K562 (cell line): ENCODE measurements around the gene KCND1. TPM values are rescaled to one million over a fixed set of nuclear protein-coding genes. Genes with fewer than 3 reads are reported as not detected.

ENCODE experiments used
- ATAC-seq: fragments of 200-7000 bp; cut with Tn5 transposase; 3 replicates; pipeline ENCODE4 v1.9.1; 2020; ENCODE audit warnings: moderate library complexity
- BruUV-seq: library from RNA; stranded (reverse); fragments of 400-500 nt; replicated peaks from 2 replicates; lab custom pipeline; 2021; lab: Mats Ljungman, UMichigan
- CTCF ChIA-PET: fragments of 300-600 bp; formaldehyde crosslinking; extraction: SDS; loops from one replicate; lab custom pipeline; 2021; ENCODE audit warnings: low intra/inter-chr PET ratio; lab: Yijun Ruan, JAX
- POLR2A ChIA-PET: fragments of 300-600, 350-650 bp; sonication (Branson Sonifier 250); formaldehyde crosslinking; extraction: SDS; loops from one replicate; lab custom pipeline; 2021; ENCODE audit warnings: antibody characterized with exemption, inconsistent platforms; lab: Yijun Ruan, JAX
- DNase-seq, 4 experiments: peaks; one replicate each; pipeline versions ENCODE4 v3.0.0 to v3.0.0-alpha.2; 2011 to 2018; ENCODE audit warnings: low spot score in 3 of 4, mixed read lengths in 3 of 4; ENCODE audit errors: extremely low read depth in 1 of 4
- FAIRE-seq: peaks from 2 replicates; lab custom pipeline; 2011; peaks lifted over from hg19 to GRCh38; lab: Jason Lieb, UNC
- H2AFZ ChIP-seq: 2 replicates; pipeline ENCODE4 v1.6.0; 2011; ENCODE audit warnings: low read depth, low read length, control low read depth, inconsistent platforms
- H3K27ac ChIP-seq: fragments of 200-600 bp; 3 replicates; pipeline ENCODE4 v1.8.0; 2011; ENCODE audit warnings: low read depth, mild to moderate bottlenecking, control low read depth, inconsistent platforms, low read length, moderate library complexity, mixed read lengths; ENCODE audit errors: extremely low read depth
- H3K27me3 ChIP-seq, 2 experiments: fragments of 300-600 bp in 1 of 2; 2 replicates in 1 of 2; 3 replicates in 1 of 2; pipeline versions ENCODE4 v1.6.0 to v1.8.0; 2011; ENCODE audit warnings: inconsistent platforms in 2 of 2, low read length in 2 of 2, mild to moderate bottlenecking in 1 of 2, mixed read lengths in 1 of 2, moderate library complexity in 1 of 2; ENCODE audit not compliant: control insufficient read depth in 2 of 2, insufficient read depth in 2 of 2
- H3K36me3 ChIP-seq: fragments of 300-600 bp; 3 replicates; pipeline ENCODE4 v1.8.0; 2011; ENCODE audit warnings: mild to moderate bottlenecking, low read length, inconsistent platforms; ENCODE audit not compliant: control insufficient read depth, insufficient read depth
- H3K4me1 ChIP-seq, 2 experiments: fragments of 200-600 bp in 1 of 2; replicated peaks in 1 of 2; 2 replicates in 1 of 2; 3 replicates in 1 of 2; pipeline versions ENCODE4 v1.5.1 to v1.8.0; 2011; ENCODE audit warnings: inconsistent platforms in 2 of 2, low read length in 2 of 2, mild to moderate bottlenecking in 1 of 2, mixed read lengths in 1 of 2, moderate library complexity in 1 of 2; ENCODE audit not compliant: control insufficient read depth in 2 of 2, insufficient read depth in 2 of 2
- H3K4me2 ChIP-seq: 2 replicates; pipeline ENCODE4 v1.6.1; 2011; ENCODE audit warnings: low read length, control low read depth, inconsistent platforms, mixed read lengths; ENCODE audit not compliant: insufficient read depth
- H3K4me3 ChIP-seq: fragments of 200-600 bp; sonication (generic), shearing (Covaris generic); 2 replicates; pipeline ENCODE4 v1.5.1; 2016; ENCODE audit warnings: control low read depth, inconsistent platforms
- H3K79me2 ChIP-seq: fragments of 200-600 bp; 3 replicates; pipeline ENCODE4 v1.8.0; 2011; ENCODE audit warnings: low read length, inconsistent platforms; ENCODE audit not compliant: control insufficient read depth, insufficient read depth
- H3K9ac ChIP-seq, 2 experiments: 2 replicates each; pipeline versions ENCODE4 v1.6.0 to v1.6.1; 2011; ENCODE audit warnings: low read depth in 2 of 2, low read length in 2 of 2, control low read depth in 1 of 2, inconsistent platforms in 1 of 2, mild to moderate bottlenecking in 1 of 2, mixed read lengths in 1 of 2; ENCODE audit not compliant: insufficient read depth in 1 of 2
- H3K9me1 ChIP-seq: one replicate; pipeline ENCODE4 v1.6.0; 2011; ENCODE audit warnings: inconsistent platforms, mild to moderate bottlenecking, low read length, moderate library complexity; ENCODE audit not compliant: control insufficient read depth, insufficient read depth
- H3K9me3 ChIP-seq: replicated peaks from 2 replicates; pipeline ENCODE4 v1.5.1; 2011; ENCODE audit warnings: low read depth, low read length, inconsistent platforms; ENCODE audit not compliant: control insufficient read depth, insufficient read depth
- H4K20me1 ChIP-seq: replicated peaks from 2 replicates; pipeline ENCODE4 v1.6.1; 2011; ENCODE audit warnings: low read length, inconsistent platforms, mixed read lengths; ENCODE audit not compliant: control insufficient read depth, insufficient read depth
- CHAMP1 ChIP-seq: fragments of 450-650 bp; IDR thresholded peaks from 2 replicates; pipeline ENCODE4 v1.6.1; 2016; ENCODE audit warnings: mild to moderate bottlenecking
- E2F8 ChIP-seq: fragments of 450-650 bp; IDR thresholded peaks from 2 replicates; pipeline ENCODE4 v1.7.1; 2018; ENCODE audit warnings: mild to moderate bottlenecking, low read depth; ENCODE audit not compliant: partially characterized antibody
- HDAC8 ChIP-seq: fragments of 450-650 bp; IDR thresholded peaks from 2 replicates; pipeline ENCODE4 v1.6.1; 2016; ENCODE audit warnings: mild to moderate bottlenecking, missing genetic modification characterization, moderate library complexity, missing compliant biosample characterization
- HES1 ChIP-seq: fragments of 450-650 bp; IDR thresholded peaks from 2 replicates; pipeline ENCODE4 v1.6.1; 2016; ENCODE audit warnings: low read depth, mild to moderate bottlenecking, moderate library complexity
- HOXB6 ChIP-seq: fragments of 250-450 bp; sonication (Bioruptor Pico); IDR thresholded peaks from 2 replicates; pipeline ENCODE4 v1.5.1; 2022; ENCODE audit warnings: mild to moderate bottlenecking, borderline replicate concordance
- NCOA4 ChIP-seq: fragments of 450-650 bp; IDR thresholded peaks from 2 replicates; pipeline ENCODE4 v1.6.1; 2018; ENCODE audit warnings: mild to moderate bottlenecking; ENCODE audit not compliant: partially characterized antibody
- NELFE ChIP-seq: IDR thresholded peaks from 2 replicates; pipeline ENCODE4 v1.6.1; 2011; ENCODE audit warnings: mild to moderate bottlenecking; ENCODE audit not compliant: insufficient read depth, insufficient read length
- NRF1 ChIP-seq, 2 experiments: fragments of 450-650 bp; IDR thresholded peaks in 1 of 2; conservative IDR thresholded peaks in 1 of 2; 2 replicates each; pipeline ENCODE4 v1.6.1; 2014; ENCODE audit warnings: mild to moderate bottlenecking in 2 of 2
- SRSF3 ChIP-seq: fragments of 200-400 bp; formaldehyde crosslinking; IDR thresholded peaks from 2 replicates; pipeline ENCODE4 v1.6.1; 2016; ENCODE audit warnings: mild to moderate bottlenecking, low read length, moderate library complexity; ENCODE audit not compliant: insufficient read depth
- TFAM ChIP-seq: fragments of 250-450 bp; sonication (Bioruptor Pico); conservative IDR thresholded peaks from 2 replicates; pipeline ENCODE4 v1.5.0; 2021; ENCODE audit warnings: mild to moderate bottlenecking, moderate library complexity
- ZC3H11A ChIP-seq: IDR thresholded peaks from 2 replicates; pipeline ENCODE4 v1.6.1; 2012; ENCODE audit warnings: low read depth, low read length, improper control_type of control experiment
- ZNF280B ChIP-seq: fragments of 250-450 bp; sonication (Bioruptor Pico); IDR thresholded peaks from 2 replicates; pipeline ENCODE4 v1.5.1; 2021; ENCODE audit warnings: mild to moderate bottlenecking
- WGBS: fragments of 100-300 bp; shearing (Covaris generic); methylation state at CpG from one replicate; pipeline ENCODE4 v1.1.6; 2016; ENCODE audit warnings: low coverage, mixed read lengths; ENCODE audit not compliant: insufficient coverage; ENCODE audit errors: missing lambda C conversion rate; 5-methylcytosine and 5-hydroxymethylcytosine counted together
- in situ Hi-C: fragments of 300-500 bp; cut with MboI; formaldehyde crosslinking; loops from 4 replicates; pipeline ENCODE4 v1.15.0; 2018; ENCODE audit warnings: inconsistent platforms, mixed read lengths
- intact Hi-C: fragments of 100-400 bp; cut with micrococcal nuclease; formaldehyde crosslinking; loops from 2 replicates; pipeline ENCODE4 v1.14.2; 2022
- polyA plus RNA-seq, 8 experiments: library from polyadenylated mRNA; depleted of rRNA in 4 of 8; stranded (reverse) in 5 of 8; unstranded in 3 of 8; fragments of >200 nt; fragmentation: Nextera tagmentation in 2 of 8; fragmentation: Illumina TruSeq in 1 of 8; extraction: Ambion mirVana in 2 of 8; extraction: Trizol in 1 of 8; gene quantifications; 2 replicates each; pipeline versions ENCODE4 v1.2.1 to v1.2.3, GENCODE V29; 2011 to 2014; ENCODE audit warnings: inconsistent platforms in 1 of 8, missing spikeins in 1 of 8
- total RNA-seq, 7 experiments: library from RNA; depleted of rRNA in 6 of 7; stranded (reverse); fragments of >200 nt in 6 of 7; fragmentation: Illumina TruSeq in 2 of 7; extraction: Trizol in 2 of 7; gene quantifications; 2 replicates each; pipeline versions ENCODE4 v1.2.1 to v1.2.3, GENCODE V29; 2011 to 2021; ENCODE audit warnings: low replicate concordance in 1 of 7

Gene KCND1
- total and polyA plus RNA-seq, 9 of the 15 experiments (the other 6 are each of a cell fraction or from before 2014, with no cell fraction given) = 0.06 to 0.83 (median 0.39) TPM; not detected in 1

- Histone ChIP-seq H3K4me1 (peaks cover 38 to 56% of the 10 kb centered on the region in 2 experiments), H3K36me3 (peaks cover 32% of the 10 kb centered on the region), H3K27ac (peak overlapping the region; percentile 98), H2AFZ (peak overlapping the region; percentile 67), H3K9me1 (peaks cover 10% of the 10 kb centered on the region), H3K9ac (peak overlapping the region; percentile 91 to 95), H3K4me3 (peak overlapping the region; percentile 84), H3K27me3 (no peaks in the 10 kb centered on the region; a peak in 1 of 5 replicates), H4K20me1 (peaks cover 12% of the 10 kb centered on the region; the same call in 1 of the 2 replicates), H3K9me3 (no peaks in the 10 kb centered on the region), H3K4me2 (peak overlapping the region; percentile 87), H3K79me2 (peaks cover 55% of the 10 kb centered on the region)
- BruUV-seq = no TSS peak
- DNase-seq (peak in 1 of 4 experiments; percentile 35), ATAC-seq (no peak), FAIRE-seq (no peak)
- intact Hi-C loops (loop anchor here (1.0 to 10.0 kb wide), 3 partner anchors 44 to 216 kb away; partner anchors contain the start of genes GRIPAP1, PLP2 and TFE3), in situ Hi-C loops (no loop called here)
- CTCF ChIA-PET = no interaction called here
- POLR2A ChIA-PET = interaction anchor here (1.0 to 1.7 kb wide), 6 partner anchors 13 to 86 kb away, joined by 3 to 11 read pairs (median 3); partner anchors contain the start of genes PQBP1 and TIMM17B
- WGBS = 0% methylated on average over 16 of the region's 21 CpGs
- TF ChIP-seq ZC3H11A (no peak), E2F8 (no peak), ZNF280B (no peak), NCOA4 (no peak), HDAC8 (tag) (no peak), HOXB6 (no peak), HES1 (no peak), NELFE (no peak), SRSF3 (no peak), NRF1 (conservative IDR thresholded peaks at IDR 0.05 in 1 of 2, IDR thresholded peaks at IDR 0.05 in 1 of 2) (peak; percentile 86 to 88), TFAM (no peak), CHAMP1 (no peak)
Measured at GRCh38 chrX:48958635-48959094, 13.0 kb downstream of the KCND1 start.
